KMS-11 (cell line): Measurements from ENCODE around the gene SUMO4.

Source experiments
- H2AFZ ChIP-seq: fragments of 200-600 bp; sonication (generic); 2 replicates; pipeline ENCODE4 v1.6.1; 2016; ENCODE audit warnings: antibody characterized with exemption, mixed run types, low read depth
- H3K27ac ChIP-seq: fragments of 200-600 bp; sonication (generic); 2 replicates; pipeline ENCODE4 v1.6.1; 2016; ENCODE audit warnings: mild to moderate bottlenecking, mixed run types
- H3K27me3 ChIP-seq: fragments of 200-600 bp; sonication (generic); 2 replicates; pipeline ENCODE4 v1.6.1; 2017; ENCODE audit warnings: mild to moderate bottlenecking, low read depth, mixed run types, moderate library complexity; ENCODE audit not compliant: insufficient read depth
- H3K36me3 ChIP-seq: fragments of 200-600 bp; sonication (generic); 2 replicates; pipeline ENCODE4 v1.6.1; 2017; ENCODE audit warnings: mild to moderate bottlenecking, mixed run types; ENCODE audit not compliant: insufficient read depth
- H3K4me1 ChIP-seq: fragments of 200-600 bp; sonication (generic); 2 replicates; pipeline ENCODE4 v1.6.1; 2016; ENCODE audit warnings: mild to moderate bottlenecking, low read depth, mixed run types; ENCODE audit not compliant: poor library complexity, severe bottlenecking
- H3K4me2 ChIP-seq: fragments of 200-600 bp; sonication (generic); 2 replicates; pipeline ENCODE4 v1.7.0; 2016; ENCODE audit warnings: mild to moderate bottlenecking, mixed run types
- H3K4me3 ChIP-seq: fragments of 200-600 bp; sonication (generic); IDR thresholded peaks from 2 replicates; pipeline ENCODE4 v1.6.1; 2017; ENCODE audit warnings: low read depth, low read length, mixed read lengths; ENCODE audit not compliant: insufficient read depth
- H3K79me2 ChIP-seq: fragments of 200-600 bp; sonication (generic); 2 replicates; pipeline ENCODE4 v1.6.1; 2016; ENCODE audit warnings: low read depth, mixed run types; ENCODE audit not compliant: insufficient read depth
- H3K9ac ChIP-seq: fragments of 200-600 bp; sonication (generic); 2 replicates; pipeline ENCODE4 v1.6.1; 2016; ENCODE audit warnings: mild to moderate bottlenecking, mixed run types
- H4K20me1 ChIP-seq: fragments of 200-600 bp; sonication (generic); 2 replicates; pipeline ENCODE4 v1.6.1; 2016; ENCODE audit warnings: mild to moderate bottlenecking, mixed run types; ENCODE audit not compliant: insufficient read depth
- TF ChIP-seq, protein P1 (sequence below): fragments of 200-600 bp; sonication (generic); conservative IDR thresholded peaks from 2 replicates; pipeline ENCODE4 v1.6.1; 2017; ENCODE audit warnings: low read depth, mild to moderate bottlenecking, antibody characterized with exemption, low read length, moderate library complexity, mixed read lengths

The SUMO4 gene

DNA sequence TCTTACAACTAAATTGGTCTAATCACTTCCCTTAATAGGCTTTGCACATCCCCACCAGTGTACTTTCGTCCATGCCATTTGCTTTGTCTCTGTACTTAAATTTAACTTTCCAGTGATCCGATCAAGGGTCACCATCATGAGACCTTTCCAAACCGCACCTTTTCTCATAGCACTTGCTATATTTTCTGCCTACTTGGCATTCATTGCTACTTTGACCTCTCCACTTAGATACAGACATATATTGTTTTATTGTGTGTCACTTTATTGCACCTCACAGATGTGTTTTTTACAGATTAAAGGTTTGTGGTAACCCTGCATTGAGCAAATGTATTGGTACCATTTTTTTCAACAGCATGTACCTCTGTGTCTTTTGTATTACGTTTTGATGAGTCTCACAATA is 14.8 kb downstream of the SUMO4 start:
- H3K36me3 ChIP-seq, result no peaks in the 10 kb centered on the region
- no peak overlapping the region for H3K4me2 ChIP-seq
- no peaks in the 10 kb centered on the region for H3K27me3 ChIP-seq
- H3K4me1 ChIP-seq, result no peaks in the 10 kb centered on the region
- no peak overlapping the region for H3K4me3 ChIP-seq
- H2AFZ ChIP-seq, result no peak overlapping the region
- no peak overlapping the region for H3K9ac ChIP-seq
- TF ChIP-seq, protein P1, sequence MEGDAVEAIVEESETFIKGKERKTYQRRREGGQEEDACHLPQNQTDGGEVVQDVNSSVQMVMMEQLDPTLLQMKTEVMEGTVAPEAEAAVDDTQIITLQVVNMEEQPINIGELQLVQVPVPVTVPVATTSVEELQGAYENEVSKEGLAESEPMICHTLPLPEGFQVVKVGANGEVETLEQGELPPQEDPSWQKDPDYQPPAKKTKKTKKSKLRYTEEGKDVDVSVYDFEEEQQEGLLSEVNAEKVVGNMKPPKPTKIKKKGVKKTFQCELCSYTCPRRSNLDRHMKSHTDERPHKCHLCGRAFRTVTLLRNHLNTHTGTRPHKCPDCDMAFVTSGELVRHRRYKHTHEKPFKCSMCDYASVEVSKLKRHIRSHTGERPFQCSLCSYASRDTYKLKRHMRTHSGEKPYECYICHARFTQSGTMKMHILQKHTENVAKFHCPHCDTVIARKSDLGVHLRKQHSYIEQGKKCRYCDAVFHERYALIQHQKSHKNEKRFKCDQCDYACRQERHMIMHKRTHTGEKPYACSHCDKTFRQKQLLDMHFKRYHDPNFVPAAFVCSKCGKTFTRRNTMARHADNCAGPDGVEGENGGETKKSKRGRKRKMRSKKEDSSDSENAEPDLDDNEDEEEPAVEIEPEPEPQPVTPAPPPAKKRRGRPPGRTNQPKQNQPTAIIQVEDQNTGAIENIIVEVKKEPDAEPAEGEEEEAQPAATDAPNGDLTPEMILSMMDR, result no peak
- no peaks in the 10 kb centered on the region for H4K20me1 ChIP-seq
- H3K79me2 ChIP-seq, result no peaks in the 10 kb centered on the region
- no peak overlapping the region for H3K27ac ChIP-seq

GRCh38 chr6:149419696-149420404 is 19.8 kb downstream of the SUMO4 start:
- H3K27me3 ChIP-seq, result no peaks in the 10 kb centered on the region
- no peaks in the 10 kb centered on the region for H3K79me2 ChIP-seq
- H3K4me3 ChIP-seq, result no peak overlapping the region
- H4K20me1 ChIP-seq, result no peaks in the 10 kb centered on the region
- no peak overlapping the region for H3K27ac ChIP-seq
- no peak overlapping the region for H3K9ac ChIP-seq
- TF ChIP-seq, protein P1, result no peak
- peaks cover 13% of the 10 kb centered on the region for H3K4me1 ChIP-seq
- no peak overlapping the region for H3K4me2 ChIP-seq
- no peaks in the 10 kb centered on the region for H3K36me3 ChIP-seq
- no peak overlapping the region for H2AFZ ChIP-seq

- no peaks in the 10 kb centered on the region for H3K36me3 ChIP-seq
- no peak overlapping the region for H3K4me2 ChIP-seq
- no peaks in the 10 kb centered on the region for H3K27me3 ChIP-seq
- no peak overlapping the region for H3K9ac ChIP-seq
- no peak overlapping the region for H2AFZ ChIP-seq
- TF ChIP-seq, protein P1, result no peak
- no peak overlapping the region for H3K27ac ChIP-seq
- H3K4me1 ChIP-seq, result peaks cover 13% of the 10 kb centered on the region
- no peaks in the 10 kb centered on the region for H4K20me1 ChIP-seq
- H3K79me2 ChIP-seq, result no peaks in the 10 kb centered on the region
- H3K4me3 ChIP-seq, result no peak overlapping the region
These were observed 21.1 kb downstream of the SUMO4 start for GRCh38 chr6:149421132-149421531.

GRCh38 chr6:149422581-149422980 is 22.5 kb downstream of the SUMO4 start:
- H3K9ac ChIP-seq, result no peak overlapping the region
- no peak overlapping the region for H3K4me3 ChIP-seq
- H3K79me2 ChIP-seq, result no peaks in the 10 kb centered on the region
- H3K27ac ChIP-seq, result no peak overlapping the region
- H3K4me1 ChIP-seq, result peaks cover 13% of the 10 kb centered on the region
- TF ChIP-seq, protein P1, result no peak
- H4K20me1 ChIP-seq, result no peaks in the 10 kb centered on the region
- H3K4me2 ChIP-seq, result no peak overlapping the region
- H3K27me3 ChIP-seq, result no peaks in the 10 kb centered on the region
- no peak overlapping the region for H2AFZ ChIP-seq
- no peaks in the 10 kb centered on the region for H3K36me3 ChIP-seq
